ENCODE results near the gene FAIM2.

The FAIM2 gene

DNA sequence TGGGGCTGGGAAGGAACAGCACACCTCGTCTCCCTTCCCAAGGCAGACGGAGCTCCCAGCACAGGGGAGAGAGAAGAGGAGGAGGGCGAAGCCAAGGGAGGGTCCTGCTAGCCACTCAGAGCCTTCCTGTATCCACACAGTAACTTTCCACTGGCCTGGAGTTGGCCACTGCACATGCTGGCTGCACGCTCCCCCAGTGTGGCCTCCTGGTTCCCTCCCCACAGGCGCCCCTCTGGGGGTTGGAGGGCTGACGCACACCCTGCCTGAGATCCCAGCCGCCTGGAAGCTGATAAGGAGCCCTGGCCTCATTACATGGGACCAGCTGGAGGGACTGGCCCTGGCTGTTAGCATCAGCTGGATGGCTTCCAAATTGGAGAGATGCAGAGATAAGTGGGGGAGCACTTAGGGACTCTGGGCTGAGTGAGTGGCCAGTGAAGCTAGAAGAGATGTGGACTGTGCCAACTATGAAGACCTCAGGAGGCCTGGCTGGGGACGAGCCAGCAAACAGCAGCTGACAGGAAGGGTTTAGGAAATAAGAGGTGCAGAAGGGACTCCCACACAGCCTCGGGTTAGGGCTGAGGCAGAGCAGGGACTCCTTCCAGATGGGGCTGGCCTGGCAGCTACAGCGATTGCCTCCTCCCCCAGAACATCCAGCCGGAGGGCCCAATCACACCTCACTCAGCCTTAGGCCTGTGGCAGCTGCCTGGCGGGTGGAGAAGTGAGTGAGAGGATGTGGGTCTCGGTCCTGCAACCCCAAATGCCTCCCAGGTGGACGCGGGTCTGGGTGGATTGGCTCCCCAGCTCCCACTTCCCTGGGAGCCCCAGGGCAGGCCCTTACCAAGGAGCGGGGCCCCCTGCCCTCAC, 34.5 kb downstream of the FAIM2 start:
- DNase-seq (ENCODE audit: extremely low read depth, insufficient read length): no peak
- Histone ChIP-seq H3K27me3 (replicated peaks; ENCODE audit: control insufficient read depth, insufficient read depth, low read length) (no peaks in the 10 kb centered on the region; the same call in 1 of the 2 replicates), H3K4me3 (replicated peaks; ENCODE audit: low read depth, low read length) (no peak overlapping the region), H3K36me3 (ENCODE audit: control insufficient read depth, insufficient read depth, low read length) (no peaks in the 10 kb centered on the region)
- no peak for TF ChIP-seq CTCF (IDR thresholded peaks at IDR 0.05; ENCODE audit: insufficient read depth, low read length, poor library complexity, severe bottlenecking)

GRCh38 chr12:49868449-49868848, 35.3 kb downstream of the FAIM2 start:
- H3K27me3 ChIP-seq (replicated peaks; ENCODE audit: control insufficient read depth, insufficient read depth, low read length): no peaks in the 10 kb centered on the region; the same call in 1 of the 2 replicates
- TF ChIP-seq CTCF (IDR thresholded peaks at IDR 0.05; ENCODE audit: insufficient read depth, low read length, poor library complexity, severe bottlenecking): no peak
- H3K36me3 ChIP-seq (ENCODE audit: control insufficient read depth, insufficient read depth, low read length): no peaks in the 10 kb centered on the region
- DNase-seq (ENCODE audit: extremely low read depth, insufficient read length): no peak
- no peak overlapping the region for H3K4me3 ChIP-seq (replicated peaks; ENCODE audit: low read depth, low read length)

DNA sequence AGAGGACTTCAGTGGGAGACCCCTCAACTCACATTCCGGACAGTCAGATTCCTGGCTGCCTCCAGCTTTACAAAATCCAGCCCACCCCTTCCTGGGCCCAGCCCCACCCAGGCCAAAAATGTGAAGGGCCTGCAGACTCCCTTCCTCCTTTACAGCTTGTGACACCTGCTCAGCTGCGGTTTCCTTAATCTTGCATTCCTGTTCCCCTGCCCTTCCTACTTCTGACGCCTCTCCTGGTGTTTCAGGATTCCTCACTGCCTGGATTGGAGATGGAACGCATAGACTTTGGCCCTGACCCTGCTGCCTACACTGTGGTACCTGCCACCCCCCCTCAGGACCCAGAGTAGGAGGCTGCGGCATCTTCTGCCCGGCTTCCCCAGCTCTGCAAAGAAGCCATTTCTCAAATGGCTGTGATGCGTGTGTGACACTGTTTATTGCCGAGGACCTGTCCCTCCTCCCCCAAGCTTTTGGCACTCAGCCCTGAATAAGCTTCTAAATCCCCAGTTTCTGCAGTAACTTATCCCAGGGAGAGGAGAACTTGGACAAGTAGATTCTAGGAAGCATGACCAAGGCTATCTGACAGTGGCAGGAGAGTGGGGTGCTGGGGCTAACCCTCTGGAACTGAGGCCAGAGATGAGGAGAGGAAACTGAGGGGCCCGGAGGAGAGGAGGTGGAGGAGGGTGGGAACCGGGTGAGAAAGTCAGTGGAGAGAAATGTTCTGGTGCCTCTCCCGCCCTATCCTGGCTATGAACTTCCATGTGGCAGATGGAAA, 35.9 kb downstream of the FAIM2 start:
- no peak overlapping the region for H3K4me3 ChIP-seq (replicated peaks; ENCODE audit: low read depth, low read length)
- H3K36me3 ChIP-seq (ENCODE audit: control insufficient read depth, insufficient read depth, low read length): no peaks in the 10 kb centered on the region
- H3K27me3 ChIP-seq (replicated peaks; ENCODE audit: control insufficient read depth, insufficient read depth, low read length): no peaks in the 10 kb centered on the region; the same call in 1 of the 2 replicates
- no peak for TF ChIP-seq CTCF (IDR thresholded peaks at IDR 0.05; ENCODE audit: insufficient read depth, low read length, poor library complexity, severe bottlenecking)
- no peak for DNase-seq (ENCODE audit: extremely low read depth, insufficient read length)

GRCh38 chr12:49866859-49867569, 36.7 kb downstream of the FAIM2 start:
- H3K4me3 ChIP-seq (replicated peaks; ENCODE audit: low read depth, low read length): no peak overlapping the region
- no peak for DNase-seq (ENCODE audit: extremely low read depth, insufficient read length)
- H3K27me3 ChIP-seq (replicated peaks; ENCODE audit: control insufficient read depth, insufficient read depth, low read length): no peaks in the 10 kb centered on the region; the same call in 1 of the 2 replicates
- peak; percentile 98 for TF ChIP-seq CTCF (IDR thresholded peaks at IDR 0.05; ENCODE audit: insufficient read depth, low read length, poor library complexity, severe bottlenecking)
- H3K36me3 ChIP-seq (ENCODE audit: control insufficient read depth, insufficient read depth, low read length): no peaks in the 10 kb centered on the region

- no peak for TF ChIP-seq CTCF (IDR thresholded peaks at IDR 0.05; ENCODE audit: insufficient read depth, low read length, poor library complexity, severe bottlenecking)
- Histone ChIP-seq H3K27me3 (replicated peaks; ENCODE audit: control insufficient read depth, insufficient read depth, low read length) (no peaks in the 10 kb centered on the region; the same call in 1 of the 2 replicates), H3K4me3 (replicated peaks; ENCODE audit: low read depth, low read length) (no peak overlapping the region), H3K36me3 (ENCODE audit: control insufficient read depth, insufficient read depth, low read length) (no peaks in the 10 kb centered on the region)
- DNase-seq (ENCODE audit: extremely low read depth, insufficient read length): no peak
Measured at GRCh38 chr12:49865782-49866135, 37.9 kb downstream of the FAIM2 start.

Measured in GM06990 (cell line).